HG02852 (cell line): ENCODE results near the gene NXN.
A peak's percentile ranks its signal among the peaks of the same experiment; 100 is the strongest.
"Not testable (repeated sequence)": the region's sequence is repeated elsewhere in the genome, so short reads cannot be mapped to it uniquely, and the experiment has no call there.

Experiments used
- ATAC-seq: cut with Tn5 transposase; IDR thresholded peaks from one replicate; pipeline ENCODE4 v1.9.1; 2021; ENCODE audit warnings: mild to moderate bottlenecking, moderate library complexity; ENCODE audit not compliant: unreplicated experiment

The NXN gene

DNA sequence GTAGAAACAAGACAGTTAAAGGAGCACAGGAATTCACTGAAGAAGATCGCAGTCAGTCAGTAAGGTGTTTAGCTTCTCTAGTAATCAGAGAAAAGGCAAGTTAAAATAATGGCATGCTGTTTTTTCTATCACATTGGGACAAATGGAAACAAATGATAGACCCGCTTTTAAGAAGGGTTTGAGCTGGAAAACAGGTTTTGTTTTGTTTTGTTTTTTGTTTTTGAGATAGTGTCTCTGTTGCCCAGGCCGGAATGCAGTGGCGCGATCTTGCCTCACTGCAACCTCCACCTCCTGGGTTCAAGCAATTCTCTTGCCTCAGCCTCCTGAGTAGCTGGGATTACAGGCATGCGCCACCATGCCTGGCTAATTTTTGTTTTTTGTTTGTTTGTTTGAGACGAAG is 193.7 kb downstream of the NXN start:
- not testable (repeated sequence) for ATAC-seq

DNA sequence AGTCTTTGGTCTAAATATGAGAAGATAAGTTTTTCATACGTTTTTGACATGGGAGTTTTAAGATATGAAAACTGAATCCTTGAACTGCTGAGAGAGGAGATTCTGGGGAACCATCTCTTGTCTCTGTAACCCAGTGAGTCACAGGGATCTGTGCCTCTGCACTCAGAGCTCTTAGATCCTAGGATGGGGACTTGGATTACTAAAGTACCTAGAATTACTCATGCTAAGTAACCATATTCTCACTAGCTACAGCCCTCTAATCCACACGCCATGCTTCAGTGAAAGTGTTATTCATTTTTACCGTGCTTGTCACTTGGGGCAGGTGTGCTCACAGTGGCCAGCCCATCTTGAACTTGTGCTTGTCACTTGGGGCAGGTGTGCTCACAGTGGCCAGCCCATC is 195.4 kb downstream of the NXN start:
- no peak for ATAC-seq

DNA sequence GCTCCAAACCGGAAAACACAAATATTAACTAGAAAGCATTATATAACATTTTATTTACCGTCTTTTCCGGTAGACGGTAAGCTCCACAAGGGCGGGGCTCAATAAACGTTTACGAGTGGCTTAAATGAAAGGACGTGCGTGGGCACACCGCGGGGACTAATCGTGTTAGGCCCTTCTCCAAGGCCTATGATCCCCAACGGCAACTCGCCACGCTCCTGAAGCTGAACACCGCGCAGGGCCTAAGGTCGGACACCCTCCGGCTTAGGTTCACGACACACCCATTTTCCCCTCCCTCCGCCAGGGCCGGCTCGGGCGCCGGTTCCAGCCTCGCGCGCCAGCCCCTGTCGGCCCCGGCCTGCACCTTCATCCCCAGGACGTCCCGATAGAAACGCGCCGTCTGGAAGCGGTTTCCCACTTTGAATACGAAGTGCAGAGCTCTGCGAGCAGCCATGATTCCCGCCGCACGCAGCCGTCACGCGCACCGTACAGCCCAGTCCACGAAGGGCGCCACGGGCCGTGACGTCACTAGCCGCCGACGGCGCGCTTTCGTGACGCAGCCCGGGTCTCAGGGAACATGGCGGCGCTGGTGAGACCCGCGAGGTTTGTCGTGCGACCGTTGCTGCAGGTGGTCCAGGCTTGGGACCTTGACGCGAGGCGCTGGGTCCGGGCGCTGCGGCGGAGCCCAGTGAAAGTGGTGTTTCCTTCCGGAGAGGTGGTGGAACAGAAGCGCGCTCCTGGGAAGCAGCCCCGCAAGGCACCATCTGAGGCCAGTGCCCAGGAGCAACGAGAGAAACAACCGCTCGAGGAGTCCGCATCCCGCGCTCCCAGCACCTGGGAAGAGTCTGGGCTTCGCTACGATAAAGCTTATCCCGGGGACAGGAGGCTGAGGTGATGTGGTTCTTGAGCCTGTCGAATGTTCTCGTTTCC is 197.5 kb downstream of the NXN start, which contains the start of the genes GLOD4 and MRM3:
GLOD4 (minus strand) TSS at position 476 of the 927 bp plus-strand sequence; CDS start at position 451, 25 bp downstream.
MRM3 (plus strand) TSS at position 549 of the 927 bp plus-strand sequence; CDS start at position 575, 26 bp downstream.
- peak; percentile 84 for ATAC-seq

DNA sequence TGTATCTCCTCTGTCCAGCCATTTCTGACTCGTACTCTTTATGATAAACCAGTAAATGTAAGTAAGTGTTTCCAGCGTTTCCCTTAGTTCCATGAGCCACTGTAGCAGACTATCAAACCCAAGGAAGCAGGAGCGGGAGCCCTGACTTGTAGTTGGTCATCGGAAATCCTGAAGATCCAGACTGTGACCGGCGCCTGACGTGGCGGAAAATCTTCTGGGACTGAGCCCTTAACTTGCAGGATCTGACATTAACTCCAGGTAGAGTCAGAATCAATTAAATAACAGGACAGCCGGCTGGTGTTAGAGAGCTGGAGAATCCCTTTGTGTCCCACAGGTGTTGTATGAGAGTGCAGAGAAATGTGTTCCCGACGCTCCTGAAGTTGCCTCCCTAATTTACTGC is 201.5 kb downstream of the NXN start:
- ATAC-seq: no peak

DNA sequence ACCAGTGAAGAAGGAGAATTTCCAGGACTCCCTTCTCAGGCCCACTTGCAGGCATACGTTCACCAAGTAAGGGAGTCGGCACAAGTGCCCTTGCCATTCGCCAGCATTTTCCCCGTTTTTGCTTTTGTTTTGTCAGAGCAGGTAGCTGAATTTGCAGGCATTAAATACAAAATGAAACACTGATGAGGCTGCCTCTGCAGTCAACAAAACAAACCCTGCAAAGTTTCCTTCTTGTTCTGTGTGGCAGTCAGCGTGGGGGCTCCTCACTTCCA is 205.3 kb downstream of the NXN start:
- no peak for ATAC-seq

DNA sequence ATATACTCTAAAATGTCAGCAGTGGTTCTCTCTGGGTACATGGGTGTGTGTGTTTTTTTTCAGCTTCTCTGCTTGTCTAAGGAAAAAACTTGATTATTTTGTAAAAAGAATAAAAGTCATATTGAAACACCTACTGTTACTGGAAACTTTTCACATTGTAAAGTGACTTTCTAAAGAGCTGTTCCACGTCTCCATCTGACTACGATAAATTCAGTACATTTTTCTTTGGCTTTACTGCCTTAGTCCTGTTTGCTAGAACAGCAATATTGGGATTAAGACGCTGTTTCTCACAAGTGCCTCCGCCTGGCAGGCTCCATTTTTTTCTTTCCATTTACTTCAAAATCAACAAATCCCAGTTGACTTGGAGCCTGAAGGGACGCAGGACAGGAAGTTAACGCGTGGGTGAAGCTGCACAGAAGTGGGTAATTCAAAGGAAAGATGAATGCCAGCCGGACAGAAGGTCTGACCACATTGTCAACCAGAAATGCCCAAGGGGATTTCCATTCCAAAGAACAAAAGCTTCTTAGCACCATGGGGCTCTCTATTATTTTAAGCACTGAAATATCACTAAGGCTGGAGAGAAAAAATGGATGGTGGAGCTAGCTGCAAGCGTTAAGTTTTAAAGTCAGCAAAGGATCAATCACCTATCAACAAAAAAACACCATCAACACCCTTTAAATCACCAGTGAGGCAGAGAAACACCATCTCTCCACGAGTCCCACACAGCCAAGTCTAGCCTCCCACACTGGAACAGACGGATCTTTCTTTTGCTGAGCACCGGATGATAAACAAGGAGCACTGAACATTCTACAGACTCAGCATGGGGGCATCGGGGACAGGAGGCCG is 205.9 kb downstream of the NXN start:
- ATAC-seq: no peak

DNA sequence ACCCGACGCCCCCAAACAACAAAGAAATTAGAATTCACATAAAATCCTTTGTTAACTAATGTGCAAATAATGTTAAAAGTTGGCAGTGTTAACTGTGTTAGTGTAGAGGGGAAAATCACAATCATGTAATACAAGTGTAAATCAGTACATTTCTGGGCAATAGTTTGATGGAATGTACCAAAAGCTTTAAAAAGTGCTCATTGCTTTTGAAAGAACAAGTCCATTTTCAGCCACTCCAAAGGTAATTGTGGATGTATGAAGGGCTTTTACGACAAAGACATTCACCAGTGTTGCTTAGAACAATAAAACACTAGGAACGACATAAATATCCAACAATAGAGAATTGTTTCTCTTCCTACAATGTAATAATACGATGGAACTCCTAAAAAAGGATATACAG is 206.6 kb downstream of the NXN start:
- no peak for ATAC-seq

DNA sequence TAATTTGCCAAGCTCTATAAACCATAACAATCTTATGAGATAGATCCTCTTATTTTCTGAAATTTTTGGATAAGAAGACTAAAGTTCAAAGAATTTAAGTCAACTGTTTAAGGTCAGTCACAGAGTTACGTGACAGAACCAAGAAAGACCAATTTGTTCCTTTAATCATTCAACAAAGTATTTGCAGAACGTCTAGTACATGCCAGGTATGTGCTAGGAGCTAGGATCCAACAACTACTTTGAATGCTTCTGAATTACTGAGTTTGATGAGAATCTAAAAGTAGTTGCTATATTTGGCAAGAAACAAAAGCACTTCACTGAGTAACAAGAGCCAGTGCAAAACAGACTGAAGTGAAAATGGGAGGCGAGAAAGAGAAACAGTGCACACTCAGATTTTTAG is 212.5 kb downstream of the NXN start:
- ATAC-seq: no peak

DNA sequence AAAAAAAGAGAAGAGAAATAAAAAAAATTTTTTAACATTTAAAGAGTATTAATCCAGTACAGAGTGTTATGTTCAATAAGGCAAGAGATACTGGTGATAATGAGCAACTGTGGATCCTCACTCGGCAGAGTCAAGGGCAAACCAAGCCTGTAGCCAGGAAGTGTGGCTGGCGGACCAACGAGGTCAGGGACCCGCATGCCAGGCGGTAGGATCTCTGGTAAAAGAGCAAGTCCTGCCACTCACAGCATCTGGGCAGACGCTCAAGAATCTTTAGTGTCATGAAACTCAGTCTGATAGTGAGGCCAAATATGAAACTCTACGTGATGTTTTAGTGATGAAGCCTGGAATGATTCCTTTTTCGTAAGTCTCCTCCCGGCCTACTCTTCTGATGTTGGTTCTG is 219.2 kb downstream of the NXN start:
- ATAC-seq: no peak

DNA sequence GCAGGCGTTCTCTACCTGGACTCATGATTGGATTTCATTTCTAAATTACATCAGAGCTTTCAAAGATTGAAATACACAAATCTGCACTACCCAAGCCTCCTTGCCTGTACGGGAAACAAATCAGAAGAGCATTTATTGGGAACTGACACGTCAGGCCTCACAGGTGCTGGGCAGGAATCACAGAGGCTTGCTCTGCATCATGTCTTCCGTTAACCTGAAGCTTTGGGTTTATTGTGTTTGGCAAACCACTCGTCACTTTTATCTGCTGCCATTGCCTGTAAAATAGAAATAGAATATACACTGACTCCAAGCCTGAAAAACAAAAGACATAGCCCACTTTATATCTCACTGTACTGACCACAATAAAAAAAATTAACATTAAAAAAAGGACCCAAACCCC is 219.6 kb downstream of the NXN start:
- ATAC-seq: no peak

DNA sequence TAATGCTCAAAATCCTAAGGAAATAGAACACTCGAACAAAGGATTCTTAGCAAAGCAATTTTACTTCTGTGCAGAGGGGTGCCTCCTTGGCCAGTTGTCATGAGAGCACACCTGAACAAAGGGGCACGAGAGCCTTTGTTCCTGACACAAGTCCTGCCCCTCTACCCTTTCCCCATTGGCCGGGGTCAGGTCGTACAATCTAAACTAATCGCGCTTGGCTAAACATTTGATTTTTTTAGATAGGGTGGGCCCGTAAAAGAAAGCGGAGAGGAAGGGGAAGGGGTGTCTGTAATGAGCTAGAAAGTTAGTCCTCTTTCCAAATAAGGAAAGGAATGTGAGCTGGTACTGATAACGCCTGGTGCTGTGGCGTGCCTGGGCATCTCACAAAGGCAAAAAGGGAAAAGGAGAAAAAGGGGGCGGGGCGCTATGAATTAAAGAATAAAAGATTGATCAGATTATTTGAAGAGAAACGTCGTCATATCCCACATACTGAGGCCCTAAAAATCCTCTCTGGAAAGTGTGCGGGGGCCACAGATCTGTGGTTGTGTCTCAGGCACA is 223.5 kb downstream of the NXN start:
- ATAC-seq: not testable (repeated sequence)

DNA sequence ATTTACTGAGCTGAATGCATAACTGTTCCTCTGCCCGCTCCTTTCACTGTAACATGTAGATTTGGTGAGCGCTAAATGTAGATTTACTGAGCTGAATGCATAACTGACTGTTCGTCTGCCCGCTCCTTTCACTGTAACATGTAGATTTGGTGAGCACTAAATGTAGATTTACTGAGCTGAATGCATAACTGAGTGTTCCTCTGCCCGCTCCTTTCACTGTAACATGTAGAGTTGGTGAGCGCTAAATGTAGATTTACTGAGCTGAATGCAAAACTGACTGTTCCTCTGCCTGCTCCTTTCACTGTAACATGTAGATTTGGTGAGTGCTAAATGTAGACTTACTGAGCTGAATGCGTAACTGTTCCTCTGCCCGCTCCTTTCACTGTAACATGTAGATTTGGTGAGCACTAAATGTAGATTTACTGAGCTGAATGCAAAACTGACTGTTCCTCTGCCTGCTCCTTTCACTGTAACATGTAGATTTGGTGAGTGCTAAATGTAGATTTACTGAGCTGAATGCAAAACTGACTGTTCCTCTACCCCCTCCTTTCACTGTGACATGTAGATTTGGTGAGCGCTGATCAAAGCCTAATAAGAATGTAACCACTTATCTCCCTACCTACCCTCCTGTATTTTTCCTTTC is 224.1 kb downstream of the NXN start:
- not testable (repeated sequence) for ATAC-seq

DNA sequence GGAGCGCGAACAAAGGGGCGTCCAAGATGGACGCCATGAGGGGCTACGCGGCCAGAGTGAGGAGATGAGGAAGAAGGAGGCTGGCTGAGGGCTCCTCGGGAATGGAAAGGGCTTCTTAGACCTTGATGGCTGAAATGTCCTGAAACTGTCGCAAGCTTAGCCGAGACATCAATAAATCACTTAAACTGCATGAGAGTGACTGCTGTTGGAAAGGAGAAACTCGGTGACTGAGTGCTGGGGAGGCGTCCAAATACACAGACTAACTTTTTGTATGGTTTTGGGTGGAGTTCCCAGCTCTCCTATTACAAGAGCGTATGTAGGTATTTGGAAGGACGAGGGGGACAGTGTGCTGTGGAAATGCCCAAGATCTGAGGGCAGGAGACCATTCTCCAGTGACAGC is 226.2 kb downstream of the NXN start:
- no peak for ATAC-seq

DNA sequence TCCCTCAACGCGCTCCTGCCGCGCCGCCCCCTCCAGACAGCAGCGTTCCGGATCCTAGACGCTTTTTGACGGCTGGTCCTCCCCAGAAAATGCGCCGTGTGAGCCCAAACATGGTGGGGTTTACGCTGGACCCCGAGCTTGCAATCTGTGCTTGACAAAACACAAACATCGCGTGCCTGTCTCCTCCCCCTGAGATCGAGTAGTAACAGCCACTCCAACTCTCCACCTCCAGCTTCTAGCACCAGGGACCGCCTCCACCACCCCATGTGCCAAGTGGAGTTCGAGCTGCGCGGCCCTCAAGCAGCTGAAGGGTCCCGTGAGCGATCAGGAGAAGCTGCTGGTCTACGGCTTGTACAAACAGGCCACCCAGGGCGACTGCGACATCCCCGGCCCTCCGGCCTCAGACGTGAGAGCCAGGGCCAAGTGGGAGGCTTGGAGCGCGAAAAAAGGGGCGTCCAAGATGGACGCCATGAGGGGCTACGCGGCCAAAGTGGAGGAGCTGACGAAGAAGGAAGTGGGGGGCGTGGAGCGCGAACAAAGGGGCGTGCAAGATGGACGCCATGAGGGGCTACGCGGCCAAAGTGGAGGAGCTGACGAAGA is 226.9 kb downstream of the NXN start:
- peak; percentile 4 for ATAC-seq

DNA sequence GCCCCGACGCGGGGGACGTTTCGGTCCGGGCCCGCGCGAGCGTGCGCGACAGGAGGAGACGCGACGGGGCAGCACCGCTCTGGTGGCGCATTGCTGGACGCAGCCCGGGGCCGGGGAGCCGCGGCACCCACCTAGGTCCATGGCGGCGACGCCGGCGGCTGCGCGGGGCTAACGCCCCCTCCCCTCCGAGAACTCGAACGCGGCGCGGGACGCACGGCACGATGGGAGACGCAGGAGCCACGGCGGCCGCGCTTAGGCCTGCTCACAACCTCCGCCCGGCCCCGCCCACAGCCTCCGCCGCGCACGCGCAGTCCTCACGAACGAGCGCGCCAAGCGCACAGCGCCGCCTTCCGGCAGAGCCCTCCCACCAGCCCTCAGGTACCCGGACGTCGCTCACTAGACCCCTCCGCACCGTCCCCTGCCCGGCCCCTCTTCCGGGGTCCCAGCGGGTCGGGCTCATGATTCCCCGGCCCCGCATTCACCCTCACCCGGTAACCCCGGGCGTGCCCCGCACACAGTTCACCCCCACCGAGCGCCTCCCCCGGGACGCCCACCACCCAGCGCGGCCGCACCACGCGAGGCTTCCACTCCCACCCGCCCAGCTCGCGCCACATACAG is 227.5 kb downstream of the NXN start, which contains the start of gene GEMIN4:
GEMIN4 (minus strand) TSS at position 263 of the 618 bp plus-strand sequence; CDS start at position 141, 122 bp downstream.
- ATAC-seq: peak; percentile 76

DNA sequence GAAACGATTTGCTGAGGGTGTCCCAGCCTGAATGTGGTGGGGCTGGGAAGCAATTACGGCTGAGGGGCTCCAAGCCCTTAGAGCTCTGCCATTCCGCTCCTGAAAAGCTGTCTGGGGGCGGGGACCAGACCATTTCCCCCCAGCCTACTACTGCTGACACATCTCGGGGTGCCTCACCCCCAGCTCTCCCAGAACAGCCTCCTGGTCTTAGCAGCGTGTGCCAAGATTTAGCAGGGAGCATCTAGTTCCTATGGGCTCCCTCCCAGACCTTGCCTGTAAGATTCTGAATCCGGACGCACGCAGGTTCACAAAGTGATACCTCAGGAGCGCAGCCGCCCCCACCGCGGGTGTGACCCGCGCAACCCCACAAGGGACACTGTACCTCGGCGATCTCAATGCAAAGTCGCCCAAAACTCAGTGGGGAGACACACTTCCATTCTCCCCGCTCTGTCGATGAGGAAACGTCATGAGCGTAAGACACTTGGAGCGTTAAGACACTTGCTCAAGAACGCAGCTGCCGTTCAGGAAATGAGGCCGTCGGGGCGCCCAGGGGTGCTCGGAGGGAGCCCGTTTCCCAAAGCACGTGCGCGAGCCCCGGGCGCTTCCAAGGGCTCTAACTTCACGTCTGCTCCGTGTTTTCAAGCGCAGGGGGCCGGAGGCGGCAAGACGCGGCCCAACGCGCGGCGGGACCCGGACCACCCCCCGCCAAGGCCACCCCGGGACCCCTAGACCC is 228.1 kb downstream of the NXN start:
- ATAC-seq: peak; percentile 34

DNA sequence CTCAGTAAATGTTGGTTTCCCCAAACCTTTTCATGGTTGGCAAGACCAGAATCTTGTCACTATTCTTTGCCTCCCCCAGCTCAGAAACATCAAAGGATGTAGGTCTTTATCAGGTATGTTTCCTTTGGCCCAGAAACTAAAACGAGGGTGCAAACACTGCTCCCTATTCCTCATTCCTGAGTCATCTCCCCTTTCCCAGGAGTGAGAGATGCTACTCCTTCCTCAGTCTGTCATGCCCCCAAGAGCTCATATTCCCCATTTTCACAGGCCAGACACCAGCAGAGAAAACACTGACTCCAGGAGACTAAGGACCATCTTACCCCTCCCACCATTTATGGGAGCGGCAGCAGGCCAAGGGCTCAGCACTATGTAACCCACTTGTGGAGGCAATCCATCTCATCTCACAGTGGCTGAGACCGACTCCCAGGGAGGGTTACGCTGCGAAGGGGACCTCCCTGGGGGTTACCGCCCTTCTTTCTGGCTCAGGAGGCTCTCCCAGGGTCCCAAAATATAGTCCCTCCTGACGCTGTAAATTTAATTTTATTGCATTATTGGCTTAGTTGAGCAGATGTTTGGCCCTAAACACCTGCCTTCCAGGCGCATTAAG is 229.0 kb downstream of the NXN start:
- no peak for ATAC-seq

DNA sequence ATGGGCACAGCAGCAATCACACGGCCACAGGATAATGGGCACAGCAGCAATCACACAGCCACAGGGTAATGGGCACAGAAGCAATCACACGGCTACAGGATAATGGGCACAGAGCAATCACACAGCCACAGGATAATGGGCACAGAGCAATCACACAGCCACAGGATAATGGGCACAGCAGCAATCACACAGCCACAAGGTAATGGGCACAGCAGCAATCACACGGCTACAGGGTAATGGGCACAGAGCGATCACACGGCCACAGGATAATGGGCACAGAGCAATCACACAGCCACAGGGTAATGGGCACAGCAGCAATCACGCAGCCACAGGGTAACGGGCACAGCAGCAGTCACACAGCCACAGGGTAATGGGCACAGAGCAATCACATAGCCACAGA is 230.2 kb downstream of the NXN start:
- ATAC-seq: not testable (repeated sequence)
